K562 (cell line): ENCODE results near the gene NECTIN1. TPM values are rescaled to one million over a fixed set of nuclear protein-coding genes. Genes with fewer than 3 reads are reported as not detected.

Source experiments
- ELF1 ChIP-seq: fragments of 200-800 bp; sonication (Bioruptor generic); IDR thresholded peaks from 2 replicates; pipeline ENCODE4 v1.6.1; 2016; ENCODE audit warnings: missing genetic modification characterization, missing compliant biosample characterization
- ELF2 ChIP-seq: fragments of 250-450 bp; sonication (Bioruptor Pico); IDR thresholded peaks from 2 replicates; pipeline ENCODE4 v1.5.0; 2021; ENCODE audit warnings: mild to moderate bottlenecking
- EP300 ChIP-seq: IDR thresholded peaks from 2 replicates; pipeline ENCODE4 v1.6.1; 2012; ENCODE audit warnings: low read length, improper control_type of control experiment
- MAFK ChIP-seq: IDR thresholded peaks from 2 replicates; pipeline ENCODE4 v1.6.1; 2011; ENCODE audit warnings: low read length, improper control_type of control experiment
- MEF2D ChIP-seq: conservative IDR thresholded peaks from 2 replicates; pipeline ENCODE4 v1.6.1; 2016; ENCODE audit warnings: low read depth, missing genetic modification characterization, missing compliant biosample characterization
- NR4A1 ChIP-seq, 2 experiments: fragments of 250-450 bp in 1 of 2; fragments of 450-650 bp in 1 of 2; sonication (Bioruptor Pico) in 1 of 2; IDR thresholded peaks; 2 replicates each; pipeline versions ENCODE4 v1.4.0 to v1.6.1; 2016 to 2020; ENCODE audit warnings: mild to moderate bottlenecking in 2 of 2, missing compliant biosample characterization in 1 of 2, missing genetic modification characterization in 1 of 2, moderate library complexity in 1 of 2
- SRF ChIP-seq, 2 experiments: fragments of 250-450, 450-650 bp in 1 of 2; sonication (Bioruptor Pico) in 1 of 2; sonication (generic) in 1 of 2; formaldehyde crosslinking; IDR thresholded peaks; 2 replicates each; pipeline versions ENCODE4 v1.5.0 to v1.5.1; 2020 to 2022; ENCODE audit warnings: mild to moderate bottlenecking in 1 of 2, missing genetic modification reagents in 1 of 2
- STAT5A ChIP-seq: IDR thresholded peaks from 2 replicates; pipeline ENCODE4 v1.6.1; 2012; ENCODE audit warnings: low read length, inconsistent platforms, borderline replicate concordance
- YY1 ChIP-seq, 3 experiments: IDR thresholded peaks; 2 replicates each; pipeline ENCODE4 v1.6.1; 2011; ENCODE audit warnings: low read length in 2 of 3, mild to moderate bottlenecking in 2 of 3, moderate library complexity in 2 of 3, borderline replicate concordance in 1 of 3, control low read depth in 1 of 3, low read depth in 1 of 3; ENCODE audit not compliant: insufficient read depth in 3 of 3, insufficient replicate concordance in 2 of 3, control insufficient read depth in 1 of 3, insufficient read length in 1 of 3; ENCODE audit errors: extremely low read depth in 1 of 3
- ZBTB7A ChIP-seq: IDR thresholded peaks from 2 replicates; pipeline ENCODE4 v1.6.1; 2011; ENCODE audit warnings: low read depth, mild to moderate bottlenecking, low read length, moderate library complexity, borderline replicate concordance; ENCODE audit not compliant: control insufficient read depth
- ZNF589 ChIP-seq: fragments of 200-800 bp; sonication (Bioruptor generic); IDR thresholded peaks from 2 replicates; pipeline ENCODE4 v1.6.1; 2016; ENCODE audit warnings: low read depth, missing genetic modification characterization, missing compliant biosample characterization
- ZNF696 ChIP-seq: fragments of 250-450 bp; sonication (Bioruptor Pico); conservative IDR thresholded peaks from 2 replicates; pipeline ENCODE4 v1.4.0; 2020; ENCODE audit warnings: mild to moderate bottlenecking, moderate library complexity
- ZNF75A ChIP-seq: fragments of 450-650 bp; formaldehyde crosslinking; IDR thresholded peaks from 2 replicates; pipeline ENCODE4 v1.4.0; 2020; ENCODE audit warnings: mild to moderate bottlenecking
- polyA plus RNA-seq, 8 experiments: library from polyadenylated mRNA; depleted of rRNA in 4 of 8; stranded (reverse) in 5 of 8; unstranded in 3 of 8; fragments of >200 nt; fragmentation: Nextera tagmentation in 2 of 8; fragmentation: Illumina TruSeq in 1 of 8; extraction: Ambion mirVana in 2 of 8; extraction: Trizol in 1 of 8; gene quantifications; 2 replicates each; pipeline versions ENCODE4 v1.2.1 to v1.2.3, GENCODE V29; 2011 to 2014; ENCODE audit warnings: inconsistent platforms in 1 of 8, missing spikeins in 1 of 8
- total RNA-seq, 7 experiments: library from RNA; depleted of rRNA in 6 of 7; stranded (reverse); fragments of >200 nt in 6 of 7; fragmentation: Illumina TruSeq in 2 of 7; extraction: Trizol in 2 of 7; gene quantifications; 2 replicates each; pipeline versions ENCODE4 v1.2.1 to v1.2.3, GENCODE V29; 2011 to 2021; ENCODE audit warnings: low replicate concordance in 1 of 7
- TF ChIP-seq, protein P1 (sequence below): sonication (generic); formaldehyde crosslinking; IDR thresholded peaks from 2 replicates; pipeline ENCODE4 v1.8.1; 2022; ENCODE audit warnings: missing genetic modification reagents
- TF ChIP-seq, protein P2 (sequence below): fragments of 250-450 bp; sonication (Bioruptor Pico); IDR thresholded peaks from 2 replicates; pipeline ENCODE4 v1.8.0; 2021; ENCODE audit warnings: moderate library complexity, mild to moderate bottlenecking, inconsistent platforms
- TF ChIP-seq, protein P3 (sequence below), 2 experiments: fragments of 200-800 bp in 1 of 2; sonication (Bioruptor generic) in 1 of 2; sonication (generic) in 1 of 2; formaldehyde crosslinking in 1 of 2; IDR thresholded peaks in 1 of 2; conservative IDR thresholded peaks in 1 of 2; 2 replicates each; pipeline versions ENCODE4 v1.5.0 to v1.6.1; 2016 to 2020; ENCODE audit warnings: missing compliant biosample characterization in 1 of 2, missing genetic modification characterization in 1 of 2, missing genetic modification reagents in 1 of 2
- TF ChIP-seq, protein P4 (sequence below): fragments of 450-650 bp; formaldehyde crosslinking; IDR thresholded peaks from 2 replicates; pipeline ENCODE4 v1.4.0; 2022; ENCODE audit warnings: missing genetic modification characterization
- TF ChIP-seq, protein P5 (sequence below): fragments of 250-450 bp; sonication (Bioruptor Pico); IDR thresholded peaks from 2 replicates; pipeline ENCODE4 v1.4.0; 2020; ENCODE audit warnings: mild to moderate bottlenecking, moderate library complexity

The NECTIN1 gene
- total and polyA plus RNA-seq, 9 of the 15 experiments (the other 6 are each of a cell fraction or from before 2014, with no cell fraction given), result 0.09 to 0.53 (median 0.23) TPM; not detected in 2

DNA sequence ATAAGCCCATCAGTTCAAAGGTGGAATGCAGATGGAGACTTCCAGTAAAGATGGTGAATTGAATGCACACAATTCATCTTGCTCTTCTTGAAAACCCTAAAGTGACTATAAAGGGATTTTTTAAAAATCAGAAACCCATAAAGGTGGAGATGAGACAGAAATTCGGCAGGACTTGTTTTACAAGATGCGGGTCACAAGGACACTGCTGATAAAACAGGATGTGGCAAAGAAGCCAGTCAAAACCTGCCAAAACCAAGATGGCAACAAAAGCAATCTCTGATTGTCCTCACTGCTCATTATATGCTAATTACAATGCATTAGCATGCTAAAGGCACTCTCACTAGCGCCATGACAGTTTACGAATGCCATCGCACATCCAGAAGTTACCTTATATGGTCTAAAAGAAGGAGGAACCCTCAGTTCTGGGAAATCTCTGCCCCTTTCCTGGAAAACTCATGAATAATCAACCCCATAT lies 137.1 kb downstream of the NECTIN1 start (continued):
- TF ChIP-seq, protein P1, sequence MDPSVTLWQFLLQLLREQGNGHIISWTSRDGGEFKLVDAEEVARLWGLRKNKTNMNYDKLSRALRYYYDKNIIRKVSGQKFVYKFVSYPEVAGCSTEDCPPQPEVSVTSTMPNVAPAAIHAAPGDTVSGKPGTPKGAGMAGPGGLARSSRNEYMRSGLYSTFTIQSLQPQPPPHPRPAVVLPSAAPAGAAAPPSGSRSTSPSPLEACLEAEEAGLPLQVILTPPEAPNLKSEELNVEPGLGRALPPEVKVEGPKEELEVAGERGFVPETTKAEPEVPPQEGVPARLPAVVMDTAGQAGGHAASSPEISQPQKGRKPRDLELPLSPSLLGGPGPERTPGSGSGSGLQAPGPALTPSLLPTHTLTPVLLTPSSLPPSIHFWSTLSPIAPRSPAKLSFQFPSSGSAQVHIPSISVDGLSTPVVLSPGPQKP (CRISPR knock-in tag), result no peak
- TF ChIP-seq ZNF589 (CRISPR knock-in tag) (0 out of 2 replicates have a peak, but pooled peaks have one; percentile 20), EP300 (no peak), ZBTB7A (no peak), STAT5A (peak; percentile 84), ZNF75A (CRISPR knock-in tag) (no peak), YY1 (IDR thresholded peaks at IDR 0.05; ENCODE audit: borderline replicate concordance in 1 of 3, control insufficient read depth in 1 of 3, extremely low read depth in 1 of 3, insufficient read depth in 3 of 3, insufficient read length in 1 of 3, insufficient replicate concordance in 2 of 3, low read depth in 1 of 3, low read length in 2 of 3) (peak in 1 of 3 experiments; percentile 41), ELF2 (CRISPR knock-in tag) (no peak), SRF (CRISPR knock-in tag; IDR thresholded peaks at IDR 0.05) (peak; percentile 86 to 98), NR4A1 (CRISPR knock-in tag; IDR thresholded peaks at IDR 0.05) (no peak), NR4A1 (tag; IDR thresholded peaks at IDR 0.05) (peak; percentile 56; the same call in 1 of the 2 replicates), MAFK (no peak), ELF1 (tag) (no peak), ZNF696 (no peak), MEF2D (tag) (no peak)
- TF ChIP-seq, protein P2, sequence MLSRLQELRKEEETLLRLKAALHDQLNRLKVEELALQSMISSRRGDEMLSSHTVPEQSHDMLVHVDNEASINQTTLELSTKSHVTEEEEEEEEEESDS (CRISPR knock-in tag), result no peak
- TF ChIP-seq, protein P3, sequence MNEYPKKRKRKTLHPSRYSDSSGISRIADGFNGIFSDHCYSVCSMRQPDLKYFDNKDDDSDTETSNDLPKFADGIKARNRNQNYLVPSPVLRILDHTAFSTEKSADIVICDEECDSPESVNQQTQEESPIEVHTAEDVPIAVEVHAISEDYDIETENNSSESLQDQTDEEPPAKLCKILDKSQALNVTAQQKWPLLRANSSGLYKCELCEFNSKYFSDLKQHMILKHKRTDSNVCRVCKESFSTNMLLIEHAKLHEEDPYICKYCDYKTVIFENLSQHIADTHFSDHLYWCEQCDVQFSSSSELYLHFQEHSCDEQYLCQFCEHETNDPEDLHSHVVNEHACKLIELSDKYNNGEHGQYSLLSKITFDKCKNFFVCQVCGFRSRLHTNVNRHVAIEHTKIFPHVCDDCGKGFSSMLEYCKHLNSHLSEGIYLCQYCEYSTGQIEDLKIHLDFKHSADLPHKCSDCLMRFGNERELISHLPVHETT (CRISPR knock-in tag; conservative IDR thresholded peaks at IDR 0.05 in 1 of 2, IDR thresholded peaks at IDR 0.05 in 1 of 2), result peak in 1 of 2 experiments; percentile 55; a peak in 1 of 4 replicates
- TF ChIP-seq, protein P4, sequence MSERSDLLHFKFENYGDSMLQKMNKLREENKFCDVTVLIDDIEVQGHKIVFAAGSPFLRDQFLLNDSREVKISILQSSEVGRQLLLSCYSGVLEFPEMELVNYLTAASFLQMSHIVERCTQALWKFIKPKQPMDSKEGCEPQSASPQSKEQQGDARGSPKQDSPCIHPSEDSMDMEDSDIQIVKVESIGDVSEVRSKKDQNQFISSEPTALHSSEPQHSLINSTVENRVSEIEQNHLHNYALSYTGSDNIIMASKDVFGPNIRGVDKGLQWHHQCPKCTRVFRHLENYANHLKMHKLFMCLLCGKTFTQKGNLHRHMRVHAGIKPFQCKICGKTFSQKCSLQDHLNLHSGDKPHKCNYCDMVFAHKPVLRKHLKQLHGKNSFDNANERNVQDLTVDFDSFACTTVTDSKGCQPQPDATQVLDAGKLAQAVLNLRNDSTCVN (CRISPR knock-in tag), result no peak
- TF ChIP-seq, protein P5, sequence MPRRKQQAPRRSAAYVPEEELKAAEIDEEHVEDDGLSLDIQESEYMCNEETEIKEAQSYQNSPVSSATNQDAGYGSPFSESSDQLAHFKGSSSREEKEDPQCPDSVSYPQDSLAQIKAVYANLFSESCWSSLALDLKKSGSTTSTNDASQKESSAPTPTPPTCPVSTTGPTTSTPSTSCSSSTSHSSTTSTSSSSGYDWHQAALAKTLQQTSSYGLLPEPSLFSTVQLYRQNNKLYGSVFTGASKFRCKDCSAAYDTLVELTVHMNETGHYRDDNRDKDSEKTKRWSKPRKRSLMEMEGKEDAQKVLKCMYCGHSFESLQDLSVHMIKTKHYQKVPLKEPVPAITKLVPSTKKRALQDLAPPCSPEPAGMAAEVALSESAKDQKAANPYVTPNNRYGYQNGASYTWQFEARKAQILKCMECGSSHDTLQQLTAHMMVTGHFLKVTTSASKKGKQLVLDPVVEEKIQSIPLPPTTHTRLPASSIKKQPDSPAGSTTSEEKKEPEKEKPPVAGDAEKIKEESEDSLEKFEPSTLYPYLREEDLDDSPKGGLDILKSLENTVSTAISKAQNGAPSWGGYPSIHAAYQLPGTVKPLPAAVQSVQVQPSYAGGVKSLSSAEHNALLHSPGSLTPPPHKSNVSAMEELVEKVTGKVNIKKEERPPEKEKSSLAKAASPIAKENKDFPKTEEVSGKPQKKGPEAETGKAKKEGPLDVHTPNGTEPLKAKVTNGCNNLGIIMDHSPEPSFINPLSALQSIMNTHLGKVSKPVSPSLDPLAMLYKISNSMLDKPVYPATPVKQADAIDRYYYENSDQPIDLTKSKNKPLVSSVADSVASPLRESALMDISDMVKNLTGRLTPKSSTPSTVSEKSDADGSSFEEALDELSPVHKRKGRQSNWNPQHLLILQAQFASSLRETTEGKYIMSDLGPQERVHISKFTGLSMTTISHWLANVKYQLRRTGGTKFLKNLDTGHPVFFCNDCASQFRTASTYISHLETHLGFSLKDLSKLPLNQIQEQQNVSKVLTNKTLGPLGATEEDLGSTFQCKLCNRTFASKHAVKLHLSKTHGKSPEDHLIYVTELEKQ, result no peak
